Keratinocyte (primary cell): ENCODE results near the gene SYPL2.

Experiments used
- EZH2 ChIP-seq: IDR thresholded peaks from one replicate; pipeline ENCODE4 v1.6.1; 2012; ENCODE audit warnings: inconsistent platforms, mild to moderate bottlenecking, low read length, moderate library complexity
- TF ChIP-seq, protein P1 (sequence below), 3 experiments: IDR thresholded peaks in 1 of 3; conservative IDR thresholded peaks in 1 of 3; optimal IDR thresholded peaks in 1 of 3; 2 replicates in 2 of 3; 3 replicates in 1 of 3; pipeline versions ENCODE3 to v1.5.1; 2011; ENCODE audit warnings: low read length in 3 of 3, mild to moderate bottlenecking in 3 of 3, moderate library complexity in 2 of 3, control low read depth in 1 of 3, inconsistent platforms in 1 of 3; ENCODE audit not compliant: insufficient read depth in 2 of 3; ENCODE audit errors: extremely low read depth in 1 of 3

DNA sequence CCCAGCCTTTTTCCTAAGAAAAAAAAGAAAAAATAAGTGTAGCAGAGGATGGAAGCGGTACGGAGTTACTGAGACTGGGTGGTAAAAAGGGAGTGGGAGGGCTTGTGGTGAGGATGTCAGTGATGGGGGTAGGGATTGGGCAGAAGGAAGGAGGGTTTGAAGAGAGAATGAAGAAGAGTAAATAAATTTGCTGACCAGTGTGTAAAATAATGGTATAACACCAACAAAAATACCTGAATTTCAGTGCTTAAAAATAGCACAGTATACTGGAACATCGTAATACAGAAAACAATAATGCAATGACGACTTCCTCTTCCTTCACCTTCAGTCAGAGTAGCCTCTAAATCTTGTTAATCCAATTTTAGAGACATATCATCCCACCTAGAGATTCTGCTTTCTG is 18.8 kb upstream of the SYPL2 start:
- TF ChIP-seq EZH2: no peak
- TF ChIP-seq, protein P1, sequence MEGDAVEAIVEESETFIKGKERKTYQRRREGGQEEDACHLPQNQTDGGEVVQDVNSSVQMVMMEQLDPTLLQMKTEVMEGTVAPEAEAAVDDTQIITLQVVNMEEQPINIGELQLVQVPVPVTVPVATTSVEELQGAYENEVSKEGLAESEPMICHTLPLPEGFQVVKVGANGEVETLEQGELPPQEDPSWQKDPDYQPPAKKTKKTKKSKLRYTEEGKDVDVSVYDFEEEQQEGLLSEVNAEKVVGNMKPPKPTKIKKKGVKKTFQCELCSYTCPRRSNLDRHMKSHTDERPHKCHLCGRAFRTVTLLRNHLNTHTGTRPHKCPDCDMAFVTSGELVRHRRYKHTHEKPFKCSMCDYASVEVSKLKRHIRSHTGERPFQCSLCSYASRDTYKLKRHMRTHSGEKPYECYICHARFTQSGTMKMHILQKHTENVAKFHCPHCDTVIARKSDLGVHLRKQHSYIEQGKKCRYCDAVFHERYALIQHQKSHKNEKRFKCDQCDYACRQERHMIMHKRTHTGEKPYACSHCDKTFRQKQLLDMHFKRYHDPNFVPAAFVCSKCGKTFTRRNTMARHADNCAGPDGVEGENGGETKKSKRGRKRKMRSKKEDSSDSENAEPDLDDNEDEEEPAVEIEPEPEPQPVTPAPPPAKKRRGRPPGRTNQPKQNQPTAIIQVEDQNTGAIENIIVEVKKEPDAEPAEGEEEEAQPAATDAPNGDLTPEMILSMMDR (optimal IDR thresholded peaks at IDR 0.05 in 1 of 3, IDR thresholded peaks at IDR 0.05 in 1 of 3, conservative IDR thresholded peaks at IDR 0.05 in 1 of 3; ENCODE audit: extremely low read depth in 1 of 3, insufficient read depth in 2 of 3, low read length in 3 of 3): no peak
